WTC11 (cell line): ENCODE results near the gene TP53INP2.

Experiments used
- CTCF ChIP-seq: fragments of 200-600 bp; IDR thresholded peaks from 2 replicates; pipeline ENCODE4 v1.8.0; 2022; ENCODE audit warnings: antibody characterized with exemption
- TEAD1 ChIP-seq: sonication (generic); formaldehyde crosslinking; IDR thresholded peaks from 2 replicates; pipeline ENCODE4 v1.8.0; 2022; ENCODE audit warnings: mild to moderate bottlenecking, missing genetic modification reagents

GRCh38 chr20:34755367-34755766 lies 51.2 kb downstream of the TP53INP2 start:
- no peak for TF ChIP-seq TEAD1 (CRISPR knock-in tag)
- no peak for TF ChIP-seq CTCF
